Prostate gland (tissue), 2 donors: ENCODE results near the gene KLHL3.

Source experiments
- POLR2A ChIP-seq: fragments of 450-650 bp; IDR thresholded peaks from one replicate; pipeline ENCODE4 v1.6.1; 2016; ENCODE audit warnings: antibody characterized with exemption, mild to moderate bottlenecking
- TF ChIP-seq, protein P1 (sequence below), 4 experiments: fragments of 200-600 bp in 2 of 4; fragments of 450-650 bp in 2 of 4; sonication (generic) in 2 of 4; IDR thresholded peaks; 1 replicate in 3 of 4; 2 replicates in 1 of 4; pipeline ENCODE4 v1.5.1; 2016 to 2019; ENCODE audit warnings: antibody characterized with exemption in 4 of 4, mild to moderate bottlenecking in 2 of 4, moderate library complexity in 2 of 4

- TF ChIP-seq, protein P1, sequence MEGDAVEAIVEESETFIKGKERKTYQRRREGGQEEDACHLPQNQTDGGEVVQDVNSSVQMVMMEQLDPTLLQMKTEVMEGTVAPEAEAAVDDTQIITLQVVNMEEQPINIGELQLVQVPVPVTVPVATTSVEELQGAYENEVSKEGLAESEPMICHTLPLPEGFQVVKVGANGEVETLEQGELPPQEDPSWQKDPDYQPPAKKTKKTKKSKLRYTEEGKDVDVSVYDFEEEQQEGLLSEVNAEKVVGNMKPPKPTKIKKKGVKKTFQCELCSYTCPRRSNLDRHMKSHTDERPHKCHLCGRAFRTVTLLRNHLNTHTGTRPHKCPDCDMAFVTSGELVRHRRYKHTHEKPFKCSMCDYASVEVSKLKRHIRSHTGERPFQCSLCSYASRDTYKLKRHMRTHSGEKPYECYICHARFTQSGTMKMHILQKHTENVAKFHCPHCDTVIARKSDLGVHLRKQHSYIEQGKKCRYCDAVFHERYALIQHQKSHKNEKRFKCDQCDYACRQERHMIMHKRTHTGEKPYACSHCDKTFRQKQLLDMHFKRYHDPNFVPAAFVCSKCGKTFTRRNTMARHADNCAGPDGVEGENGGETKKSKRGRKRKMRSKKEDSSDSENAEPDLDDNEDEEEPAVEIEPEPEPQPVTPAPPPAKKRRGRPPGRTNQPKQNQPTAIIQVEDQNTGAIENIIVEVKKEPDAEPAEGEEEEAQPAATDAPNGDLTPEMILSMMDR (IDR thresholded peaks at IDR 0.05) = no peak
- TF ChIP-seq POLR2A = no peak
These were observed 133.1 kb downstream of the KLHL3 start for GRCh38 chr5:137602721-137603273.
